GM18907 (cell line): Measurements from ENCODE around the gene SYT5.

Experiments
- ATAC-seq: cut with Tn5 transposase; IDR thresholded peaks from one replicate; pipeline ENCODE4 v1.9.1; 2021; ENCODE audit warnings: mild to moderate bottlenecking, moderate library complexity; ENCODE audit not compliant: unreplicated experiment

SYT5 gene

GRCh38 chr19:55147545-55148251 is 32.4 kb downstream of the SYT5 start:
- no peak for ATAC-seq

GRCh38 chr19:55146705-55147273 is 33.3 kb downstream of the SYT5 start:
- no peak for ATAC-seq

- ATAC-seq = no peak
These were observed 33.9 kb downstream of the SYT5 start for GRCh38 chr19:55146078-55146704.

GRCh38 chr19:55145232-55145631 is 34.9 kb downstream of the SYT5 start:
- no peak for ATAC-seq

- ATAC-seq = no peak
These were observed 38.4 kb downstream of the SYT5 start for GRCh38 chr19:55141696-55142095.

GRCh38 chr19:55137915-55138314 is 42.2 kb downstream of the SYT5 start:
- ATAC-seq = no peak

- no peak for ATAC-seq
These were observed 43.5 kb downstream of the SYT5 start for GRCh38 chr19:55136399-55137102.

GRCh38 chr19:55134736-55135135 is 45.4 kb downstream of the SYT5 start:
- ATAC-seq = no peak

- ATAC-seq = no peak
These were observed 46.2 kb downstream of the SYT5 start for GRCh38 chr19:55133639-55134444.

GRCh38 chr19:55132453-55133129 is 47.5 kb downstream of the SYT5 start:
- ATAC-seq = no peak

- no peak for ATAC-seq
These were observed 48.7 kb downstream of the SYT5 start for GRCh38 chr19:55131421-55131820.
